ENCODE data around the gene WDR93.

The WDR93 gene

DNA sequence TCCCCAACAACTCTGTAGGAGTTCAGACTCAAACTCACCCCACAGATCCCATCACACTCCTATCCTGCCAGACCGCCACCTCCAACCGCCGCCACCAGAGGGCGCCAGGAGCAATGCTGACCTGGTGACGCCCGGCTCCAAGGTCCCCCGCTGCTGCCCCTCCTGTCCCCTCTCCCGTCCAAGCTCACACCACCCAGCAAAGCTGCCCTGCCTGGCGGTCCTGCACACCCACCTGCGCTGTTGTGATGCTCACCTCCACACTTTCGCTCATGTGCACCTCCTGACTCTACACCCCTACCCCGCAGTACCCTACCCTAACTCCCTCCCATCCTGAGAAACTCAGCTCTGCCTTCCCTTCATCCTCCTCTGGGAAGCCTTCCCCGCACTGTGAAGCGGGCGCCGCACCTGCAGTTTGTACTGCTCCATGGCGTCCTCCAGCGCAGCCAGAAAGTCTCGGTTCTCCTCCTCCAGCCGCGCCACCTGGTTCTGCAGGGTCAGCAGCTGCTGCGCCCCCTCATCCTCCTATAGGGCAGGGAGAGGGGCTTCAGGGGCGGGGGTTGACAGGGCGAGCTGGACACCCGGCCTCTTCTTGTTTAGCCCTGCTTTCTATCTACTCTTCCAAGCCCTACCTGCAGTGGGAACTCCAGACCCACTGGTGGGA, 43.3 kb upstream of the WDR93 start (continued):
- TF ChIP-seq, protein P1, sequence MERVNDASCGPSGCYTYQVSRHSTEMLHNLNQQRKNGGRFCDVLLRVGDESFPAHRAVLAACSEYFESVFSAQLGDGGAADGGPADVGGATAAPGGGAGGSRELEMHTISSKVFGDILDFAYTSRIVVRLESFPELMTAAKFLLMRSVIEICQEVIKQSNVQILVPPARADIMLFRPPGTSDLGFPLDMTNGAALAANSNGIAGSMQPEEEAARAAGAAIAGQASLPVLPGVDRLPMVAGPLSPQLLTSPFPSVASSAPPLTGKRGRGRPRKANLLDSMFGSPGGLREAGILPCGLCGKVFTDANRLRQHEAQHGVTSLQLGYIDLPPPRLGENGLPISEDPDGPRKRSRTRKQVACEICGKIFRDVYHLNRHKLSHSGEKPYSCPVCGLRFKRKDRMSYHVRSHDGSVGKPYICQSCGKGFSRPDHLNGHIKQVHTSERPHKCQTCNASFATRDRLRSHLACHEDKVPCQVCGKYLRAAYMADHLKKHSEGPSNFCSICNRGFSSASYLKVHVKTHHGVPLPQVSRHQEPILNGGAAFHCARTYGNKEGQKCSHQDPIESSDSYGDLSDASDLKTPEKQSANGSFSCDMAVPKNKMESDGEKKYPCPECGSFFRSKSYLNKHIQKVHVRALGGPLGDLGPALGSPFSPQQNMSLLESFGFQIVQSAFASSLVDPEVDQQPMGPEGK (tag by site-specific recombination; IDR thresholded peaks at IDR 0.05) = peak; percentile 87
- no peak for TF ChIP-seq TCF7L2 (IDR thresholded peaks at IDR 0.05; ENCODE audit: borderline replicate concordance, low read depth, low read length)
- TF ChIP-seq BCL11A (tag by site-specific recombination; IDR thresholded peaks at IDR 0.05; ENCODE audit: low read depth) = 0 out of 2 replicates have a peak, but pooled peaks have one; percentile 67
- peak; percentile 90 for TF ChIP-seq GLIS2 (tag by site-specific recombination; IDR thresholded peaks at IDR 0.05)
- TF ChIP-seq KLF8 (tag by site-specific recombination; IDR thresholded peaks at IDR 0.05) = peak; percentile 53; the same call in 1 of the 2 replicates
- peak; percentile 46; the same call in 1 of the 2 replicates for TF ChIP-seq ZFP3 (tag by site-specific recombination; IDR thresholded peaks at IDR 0.05; ENCODE audit: low read depth)
- TF ChIP-seq, protein P2, sequence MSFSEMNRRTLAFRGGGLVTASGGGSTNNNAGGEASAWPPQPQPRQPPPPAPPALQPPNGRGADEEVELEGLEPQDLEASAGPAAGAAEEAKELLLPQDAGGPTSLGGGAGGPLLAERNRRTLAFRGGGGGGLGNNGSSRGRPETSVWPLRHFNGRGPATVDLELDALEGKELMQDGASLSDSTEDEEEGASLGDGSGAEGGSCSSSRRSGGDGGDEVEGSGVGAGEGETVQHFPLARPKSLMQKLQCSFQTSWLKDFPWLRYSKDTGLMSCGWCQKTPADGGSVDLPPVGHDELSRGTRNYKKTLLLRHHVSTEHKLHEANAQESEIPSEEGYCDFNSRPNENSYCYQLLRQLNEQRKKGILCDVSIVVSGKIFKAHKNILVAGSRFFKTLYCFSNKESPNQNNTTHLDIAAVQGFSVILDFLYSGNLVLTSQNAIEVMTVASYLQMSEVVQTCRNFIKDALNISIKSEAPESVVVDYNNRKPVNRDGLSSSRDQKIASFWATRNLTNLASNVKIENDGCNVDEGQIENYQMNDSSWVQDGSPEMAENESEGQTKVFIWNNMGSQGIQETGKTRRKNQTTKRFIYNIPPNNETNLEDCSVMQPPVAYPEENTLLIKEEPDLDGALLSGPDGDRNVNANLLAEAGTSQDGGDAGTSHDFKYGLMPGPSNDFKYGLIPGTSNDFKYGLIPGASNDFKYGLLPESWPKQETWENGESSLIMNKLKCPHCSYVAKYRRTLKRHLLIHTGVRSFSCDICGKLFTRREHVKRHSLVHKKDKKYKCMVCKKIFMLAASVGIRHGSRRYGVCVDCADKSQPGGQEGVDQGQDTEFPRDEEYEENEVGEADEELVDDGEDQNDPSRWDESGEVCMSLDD (tag by site-specific recombination; IDR thresholded peaks at IDR 0.05) = peak; percentile 62; the same call in 1 of the 2 replicates
- no peak for TF ChIP-seq ZNF140 (tag by site-specific recombination; IDR thresholded peaks at IDR 0.05)
- TF ChIP-seq, protein P3, sequence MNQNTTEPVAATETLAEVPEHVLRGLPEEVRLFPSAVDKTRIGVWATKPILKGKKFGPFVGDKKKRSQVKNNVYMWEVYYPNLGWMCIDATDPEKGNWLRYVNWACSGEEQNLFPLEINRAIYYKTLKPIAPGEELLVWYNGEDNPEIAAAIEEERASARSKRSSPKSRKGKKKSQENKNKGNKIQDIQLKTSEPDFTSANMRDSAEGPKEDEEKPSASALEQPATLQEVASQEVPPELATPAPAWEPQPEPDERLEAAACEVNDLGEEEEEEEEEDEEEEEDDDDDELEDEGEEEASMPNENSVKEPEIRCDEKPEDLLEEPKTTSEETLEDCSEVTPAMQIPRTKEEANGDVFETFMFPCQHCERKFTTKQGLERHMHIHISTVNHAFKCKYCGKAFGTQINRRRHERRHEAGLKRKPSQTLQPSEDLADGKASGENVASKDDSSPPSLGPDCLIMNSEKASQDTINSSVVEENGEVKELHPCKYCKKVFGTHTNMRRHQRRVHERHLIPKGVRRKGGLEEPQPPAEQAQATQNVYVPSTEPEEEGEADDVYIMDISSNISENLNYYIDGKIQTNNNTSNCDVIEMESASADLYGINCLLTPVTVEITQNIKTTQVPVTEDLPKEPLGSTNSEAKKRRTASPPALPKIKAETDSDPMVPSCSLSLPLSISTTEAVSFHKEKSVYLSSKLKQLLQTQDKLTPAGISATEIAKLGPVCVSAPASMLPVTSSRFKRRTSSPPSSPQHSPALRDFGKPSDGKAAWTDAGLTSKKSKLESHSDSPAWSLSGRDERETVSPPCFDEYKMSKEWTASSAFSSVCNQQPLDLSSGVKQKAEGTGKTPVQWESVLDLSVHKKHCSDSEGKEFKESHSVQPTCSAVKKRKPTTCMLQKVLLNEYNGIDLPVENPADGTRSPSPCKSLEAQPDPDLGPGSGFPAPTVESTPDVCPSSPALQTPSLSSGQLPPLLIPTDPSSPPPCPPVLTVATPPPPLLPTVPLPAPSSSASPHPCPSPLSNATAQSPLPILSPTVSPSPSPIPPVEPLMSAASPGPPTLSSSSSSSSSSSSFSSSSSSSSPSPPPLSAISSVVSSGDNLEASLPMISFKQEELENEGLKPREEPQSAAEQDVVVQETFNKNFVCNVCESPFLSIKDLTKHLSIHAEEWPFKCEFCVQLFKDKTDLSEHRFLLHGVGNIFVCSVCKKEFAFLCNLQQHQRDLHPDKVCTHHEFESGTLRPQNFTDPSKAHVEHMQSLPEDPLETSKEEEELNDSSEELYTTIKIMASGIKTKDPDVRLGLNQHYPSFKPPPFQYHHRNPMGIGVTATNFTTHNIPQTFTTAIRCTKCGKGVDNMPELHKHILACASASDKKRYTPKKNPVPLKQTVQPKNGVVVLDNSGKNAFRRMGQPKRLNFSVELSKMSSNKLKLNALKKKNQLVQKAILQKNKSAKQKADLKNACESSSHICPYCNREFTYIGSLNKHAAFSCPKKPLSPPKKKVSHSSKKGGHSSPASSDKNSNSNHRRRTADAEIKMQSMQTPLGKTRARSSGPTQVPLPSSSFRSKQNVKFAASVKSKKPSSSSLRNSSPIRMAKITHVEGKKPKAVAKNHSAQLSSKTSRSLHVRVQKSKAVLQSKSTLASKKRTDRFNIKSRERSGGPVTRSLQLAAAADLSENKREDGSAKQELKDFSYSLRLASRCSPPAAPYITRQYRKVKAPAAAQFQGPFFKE (tag by site-specific recombination; IDR thresholded peaks at IDR 0.05; ENCODE audit: borderline replicate concordance) = 0 out of 2 replicates have a peak, but pooled peaks have one; percentile 54
- TF ChIP-seq WT1 (tag by site-specific recombination; IDR thresholded peaks at IDR 0.05) = peak; percentile 22; the same call in 1 of the 2 replicates
- peak; percentile 39; the same call in 1 of the 2 replicates for TF ChIP-seq SP7 (tag by site-specific recombination; IDR thresholded peaks at IDR 0.05)
- TF ChIP-seq, protein P4, sequence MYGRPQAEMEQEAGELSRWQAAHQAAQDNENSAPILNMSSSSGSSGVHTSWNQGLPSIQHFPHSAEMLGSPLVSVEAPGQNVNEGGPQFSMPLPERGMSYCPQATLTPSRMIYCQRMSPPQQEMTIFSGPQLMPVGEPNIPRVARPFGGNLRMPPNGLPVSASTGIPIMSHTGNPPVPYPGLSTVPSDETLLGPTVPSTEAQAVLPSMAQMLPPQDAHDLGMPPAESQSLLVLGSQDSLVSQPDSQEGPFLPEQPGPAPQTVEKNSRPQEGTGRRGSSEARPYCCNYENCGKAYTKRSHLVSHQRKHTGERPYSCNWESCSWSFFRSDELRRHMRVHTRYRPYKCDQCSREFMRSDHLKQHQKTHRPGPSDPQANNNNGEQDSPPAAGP (tag by site-specific recombination; IDR thresholded peaks at IDR 0.05) = peak; percentile 80; the same call in 1 of the 2 replicates
- TF ChIP-seq ZNF324 (tag by site-specific recombination; IDR thresholded peaks at IDR 0.05) = peak; percentile 49; the same call in 1 of the 2 replicates
- TF ChIP-seq BCL11B (tag by site-specific recombination; IDR thresholded peaks at IDR 0.05; ENCODE audit: low read depth) = peak; percentile 61; the same call in 1 of the 2 replicates
- TF ChIP-seq ZNF391 (tag by site-specific recombination; IDR thresholded peaks at IDR 0.05; ENCODE audit: borderline replicate concordance, low read depth) = peak; percentile 68; the same call in 1 of the 2 replicates
- TF ChIP-seq EGR2 (tag by site-specific recombination; IDR thresholded peaks at IDR 0.05; ENCODE audit: low read depth) = 0 out of 2 replicates have a peak, but pooled peaks have one; percentile 10
- TF ChIP-seq, protein P5, sequence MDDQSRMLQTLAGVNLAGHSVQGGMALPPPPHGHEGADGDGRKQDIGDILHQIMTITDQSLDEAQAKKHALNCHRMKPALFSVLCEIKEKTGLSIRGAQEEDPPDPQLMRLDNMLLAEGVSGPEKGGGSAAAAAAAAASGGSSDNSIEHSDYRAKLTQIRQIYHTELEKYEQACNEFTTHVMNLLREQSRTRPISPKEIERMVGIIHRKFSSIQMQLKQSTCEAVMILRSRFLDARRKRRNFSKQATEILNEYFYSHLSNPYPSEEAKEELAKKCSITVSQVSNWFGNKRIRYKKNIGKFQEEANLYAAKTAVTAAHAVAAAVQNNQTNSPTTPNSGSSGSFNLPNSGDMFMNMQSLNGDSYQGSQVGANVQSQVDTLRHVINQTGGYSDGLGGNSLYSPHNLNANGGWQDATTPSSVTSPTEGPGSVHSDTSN (CRISPR knock-in tag; IDR thresholded peaks at IDR 0.05) = no peak
- TF ChIP-seq ZNF24 (tag by site-specific recombination; IDR thresholded peaks at IDR 0.05) = peak; percentile 21; the same call in 1 of the 2 replicates
- TF ChIP-seq ZIC2 (tag by site-specific recombination; IDR thresholded peaks at IDR 0.05) = peak; percentile 31; the same call in 1 of the 2 replicates
- TF ChIP-seq ZNF366 (tag by site-specific recombination; conservative IDR thresholded peaks at IDR 0.05) = peak; percentile 59
- TF ChIP-seq, protein P6, sequence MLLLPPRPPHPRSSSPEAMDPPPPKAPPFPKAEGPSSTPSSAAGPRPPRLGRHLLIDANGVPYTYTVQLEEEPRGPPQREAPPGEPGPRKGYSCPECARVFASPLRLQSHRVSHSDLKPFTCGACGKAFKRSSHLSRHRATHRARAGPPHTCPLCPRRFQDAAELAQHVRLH (tag by site-specific recombination; IDR thresholded peaks at IDR 0.05) = 0 out of 2 replicates have a peak, but pooled peaks have one; percentile 29
- TF ChIP-seq ZNF132 (tag by site-specific recombination; IDR thresholded peaks at IDR 0.05; ENCODE audit: borderline replicate concordance) = no peak
- TF ChIP-seq ZBTB17 (tag by site-specific recombination; IDR thresholded peaks at IDR 0.05) = peak; percentile 90
- no peak for TF ChIP-seq ZNF660 (tag by site-specific recombination; IDR thresholded peaks at IDR 0.05)
- TF ChIP-seq KLF7 (tag by site-specific recombination; IDR thresholded peaks at IDR 0.05; ENCODE audit: borderline replicate concordance) = peak; percentile 34; the same call in 1 of the 2 replicates
- peak; percentile 66; the same call in 1 of the 2 replicates for TF ChIP-seq ZFP37 (tag by site-specific recombination; IDR thresholded peaks at IDR 0.05)
